Activated CD4-positive, CD25-positive, alpha-beta regulatory T cell (primary cell): ENCODE results near the gene FXYD6.
"Not testable (repeated sequence)": the region's sequence is repeated elsewhere in the genome, so short reads cannot be mapped to it uniquely, and the experiment has no call there.

Experiments used
- DNase-seq, 4 experiments: peaks; one replicate each; lab custom pipeline; 2025; lab: John Stamatoyannopoulos, UW

The FXYD6 gene

DNA sequence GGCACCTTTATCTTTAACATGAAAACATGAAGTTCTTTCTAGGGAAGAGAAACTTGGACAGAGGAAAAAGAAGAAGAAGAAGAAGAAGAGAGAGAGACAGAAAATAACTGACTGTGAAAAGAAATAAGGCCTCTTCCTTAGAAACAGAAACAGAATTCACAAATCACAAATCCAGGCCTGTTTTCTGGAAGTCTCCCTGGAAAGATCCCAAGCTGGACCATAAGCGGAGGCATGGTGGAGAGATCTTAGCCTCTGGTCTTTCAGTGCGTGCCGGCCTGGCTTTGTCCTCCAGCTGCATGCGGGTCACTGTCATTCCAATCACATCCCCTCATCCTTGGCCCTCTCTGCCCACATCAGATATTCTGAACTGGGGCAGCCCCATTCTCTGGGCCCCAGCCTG lies 6.9 kb downstream of the FXYD6 start:
- no peak for DNase-seq

GRCh38 chr11:117868815-117869561 lies 7.5 kb downstream of the FXYD6 start:
- DNase-seq, result no peak

- DNase-seq, result no peak
These were observed 8.4 kb downstream of the FXYD6 start for GRCh38 chr11:117868088-117868487.

- no peak for DNase-seq
These were observed 9.9 kb downstream of the FXYD6 start for GRCh38 chr11:117866526-117866925.

DNA sequence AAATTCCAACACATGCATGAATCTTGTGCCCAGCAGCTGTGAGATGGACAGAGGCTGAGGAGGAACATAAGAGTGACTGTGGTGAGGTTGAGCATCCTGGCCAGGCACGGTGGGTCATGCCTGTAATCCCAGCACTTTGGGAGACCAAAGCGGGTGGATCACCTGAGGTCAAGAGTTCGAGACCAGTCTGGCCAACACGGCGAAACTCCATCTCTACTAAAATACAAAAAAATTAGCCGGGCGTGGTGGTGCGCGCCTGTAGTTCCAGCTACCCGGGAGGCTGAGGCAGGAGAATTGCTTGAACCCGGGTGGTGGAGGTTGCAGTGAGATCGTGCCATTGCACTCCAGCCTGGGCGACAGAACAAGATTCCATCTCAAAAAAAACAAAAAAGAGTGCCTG lies 10.9 kb downstream of the FXYD6 start:
- DNase-seq, result not testable (repeated sequence)

GRCh38 chr11:117863383-117863782 lies 13.1 kb downstream of the FXYD6 start:
- no peak for DNase-seq

DNA sequence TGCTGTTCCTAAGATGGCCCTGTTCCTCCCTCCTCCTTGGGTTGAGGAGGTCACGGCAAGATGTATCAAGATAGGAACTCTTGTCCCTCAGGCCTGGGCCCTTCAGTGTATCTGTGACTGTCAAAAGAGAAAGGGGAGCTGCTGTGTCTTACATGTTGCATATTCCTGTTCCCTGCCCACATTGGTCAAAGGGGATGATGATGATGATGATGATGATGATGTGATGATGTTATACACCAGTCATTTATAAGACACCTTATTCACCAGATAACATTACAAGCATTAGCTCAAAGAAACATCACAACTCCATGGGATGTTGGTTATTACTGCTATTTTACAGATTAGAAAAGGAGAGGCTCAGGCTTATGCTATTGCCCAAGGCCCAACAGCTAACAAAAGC lies 13.7 kb downstream of the FXYD6 start:
- no peak for DNase-seq

DNA sequence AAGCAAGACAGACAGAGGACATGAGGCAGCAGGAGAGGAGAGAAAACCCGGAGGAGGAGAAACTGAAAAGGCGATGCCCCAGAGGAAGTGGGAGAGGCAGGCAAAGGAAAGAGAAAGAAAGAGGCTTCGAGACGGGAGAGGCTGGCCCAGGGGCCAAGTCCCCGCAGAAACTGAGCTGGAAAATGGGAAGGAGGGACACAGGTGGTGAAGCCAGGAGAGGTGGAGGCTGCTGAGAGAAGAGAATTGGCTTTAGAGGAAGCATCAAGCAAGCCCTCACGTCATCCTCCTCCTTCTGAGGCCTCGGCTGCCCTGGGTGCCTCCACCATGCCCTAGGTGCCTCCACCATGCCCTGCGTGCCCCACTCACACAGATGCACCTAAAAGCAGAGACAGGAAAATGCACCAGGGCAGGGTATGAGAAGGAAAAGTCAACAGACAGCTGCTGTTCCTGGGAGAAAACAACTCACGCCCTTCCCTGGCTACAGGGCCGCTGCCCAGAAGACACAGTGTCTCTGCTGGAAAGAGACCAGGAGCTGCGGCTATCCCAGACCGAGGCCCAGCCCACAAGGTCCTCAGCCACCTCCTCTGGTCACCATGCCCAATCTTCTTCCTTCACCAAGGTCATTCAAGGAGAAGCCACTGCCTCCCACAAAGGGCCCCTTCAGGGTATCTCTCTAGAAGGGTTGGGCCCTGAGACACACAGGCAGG lies 14.3 kb downstream of the FXYD6 start:
- no peak for DNase-seq

- DNase-seq, result no peak
These were observed 15.1 kb downstream of the FXYD6 start for GRCh38 chr11:117861151-117862018.

- no peak for DNase-seq
These were observed 16.3 kb downstream of the FXYD6 start for GRCh38 chr11:117860139-117860538.

DNA sequence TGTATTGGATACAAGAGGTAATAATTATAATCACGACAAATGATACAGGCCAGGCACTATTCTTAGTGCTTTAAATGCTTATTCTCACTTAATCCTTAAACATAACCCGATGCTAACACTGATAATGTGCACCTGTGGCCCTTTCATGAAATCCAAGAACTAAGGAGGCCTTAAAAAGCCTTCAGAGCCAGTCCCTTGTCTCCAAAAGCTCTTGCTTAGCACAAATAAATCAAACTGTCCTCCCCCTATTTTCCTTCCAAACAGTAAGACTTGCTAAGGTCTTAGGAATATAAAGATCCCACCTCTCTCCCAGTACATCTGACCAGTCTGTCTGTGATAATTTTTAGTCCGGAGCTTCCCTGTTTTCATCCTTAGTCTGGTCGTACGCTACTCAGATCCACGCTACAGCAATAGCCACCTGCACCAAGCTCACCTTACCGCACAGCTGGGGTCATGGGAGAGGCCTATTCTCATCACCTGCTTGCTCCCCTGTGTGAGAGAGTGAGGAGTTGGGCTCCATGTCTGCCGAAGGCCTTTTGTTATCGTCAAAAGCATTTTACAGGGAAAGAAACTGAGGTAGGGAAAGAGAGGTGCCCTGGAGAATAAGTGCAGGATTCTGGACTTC lies 16.9 kb downstream of the FXYD6 start:
- no peak for DNase-seq

- DNase-seq, result no peak
These were observed 17.4 kb downstream of the FXYD6 start for GRCh38 chr11:117859061-117859460.

GRCh38 chr11:117857734-117858414 lies 18.6 kb downstream of the FXYD6 start:
- no peak for DNase-seq

- no peak for DNase-seq
These were observed 20.4 kb downstream of the FXYD6 start for GRCh38 chr11:117855912-117856651.

DNA sequence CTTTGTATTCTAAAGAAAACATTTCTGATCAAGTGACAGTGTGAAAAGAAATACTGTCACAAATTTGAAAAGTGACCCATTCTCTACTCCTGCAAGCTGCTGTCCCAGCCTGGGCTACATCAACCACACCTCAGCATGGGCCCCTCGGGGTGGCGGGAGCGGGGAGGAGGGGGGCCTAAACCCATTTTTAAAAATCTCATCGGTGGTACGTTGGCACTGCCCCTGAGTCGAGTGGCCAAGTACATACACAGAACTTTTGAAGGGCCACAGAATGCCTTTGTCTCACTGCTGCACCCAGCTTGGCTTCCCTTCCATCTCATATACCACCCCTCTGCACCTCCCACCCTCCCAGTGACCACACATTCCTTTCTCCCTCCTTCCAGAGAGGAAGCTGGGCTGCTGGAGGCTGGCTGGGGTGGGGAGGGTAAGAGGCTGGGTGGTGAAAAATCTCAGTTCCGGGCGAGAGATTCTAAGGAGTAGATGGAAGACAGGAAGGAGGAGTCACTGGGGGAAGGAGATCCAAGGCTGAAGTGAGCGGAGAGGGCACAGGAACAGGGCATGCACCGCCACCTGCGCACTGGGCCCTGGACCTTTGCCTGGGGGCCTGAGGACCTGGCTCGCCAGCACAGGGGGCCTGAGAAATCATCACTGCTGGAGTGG lies 21.1 kb downstream of the FXYD6 start:
- no peak for DNase-seq

DNA sequence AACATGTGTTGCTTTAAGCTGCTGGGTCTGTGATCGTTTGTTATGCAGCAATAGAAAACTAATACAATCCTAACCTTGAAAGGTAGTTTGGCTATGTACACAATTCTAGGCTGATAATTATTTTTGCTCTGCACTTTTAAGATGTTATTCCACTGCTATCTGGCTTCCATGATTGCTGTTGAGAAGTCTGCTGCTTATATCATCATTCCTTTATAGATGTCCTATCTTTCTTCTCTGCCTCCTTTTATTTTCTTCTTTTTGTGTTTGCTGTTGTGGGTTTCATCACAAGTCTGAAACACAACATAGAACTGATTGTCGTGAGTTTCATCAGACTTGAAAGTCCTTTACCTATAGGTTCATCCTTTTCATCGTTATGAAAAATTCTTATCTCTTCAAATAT lies 24.1 kb downstream of the FXYD6 start:
- no peak for DNase-seq

- DNase-seq, result no peak
These were observed 24.6 kb downstream of the FXYD6 start for GRCh38 chr11:117851852-117852251.

DNA sequence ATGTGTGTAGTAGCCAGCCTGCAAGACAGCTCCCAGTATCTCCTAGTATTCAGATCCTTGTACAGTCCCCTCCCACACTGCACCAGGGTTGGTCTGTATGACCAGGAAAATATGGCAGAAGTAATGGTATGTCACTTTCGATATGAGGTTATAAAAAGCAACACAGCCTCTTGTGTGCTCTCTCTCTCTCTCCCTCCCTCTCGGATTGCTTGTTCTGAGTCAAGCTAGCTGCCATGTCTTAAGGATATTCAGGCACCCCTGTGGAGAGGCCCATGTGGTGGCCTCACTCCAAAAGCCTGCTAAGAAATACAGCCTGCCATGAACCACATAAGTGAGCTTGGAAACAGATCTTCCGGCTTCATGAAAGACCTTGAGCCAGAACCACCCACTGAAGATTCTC lies 25.4 kb downstream of the FXYD6 start:
- no peak for DNase-seq

DNA sequence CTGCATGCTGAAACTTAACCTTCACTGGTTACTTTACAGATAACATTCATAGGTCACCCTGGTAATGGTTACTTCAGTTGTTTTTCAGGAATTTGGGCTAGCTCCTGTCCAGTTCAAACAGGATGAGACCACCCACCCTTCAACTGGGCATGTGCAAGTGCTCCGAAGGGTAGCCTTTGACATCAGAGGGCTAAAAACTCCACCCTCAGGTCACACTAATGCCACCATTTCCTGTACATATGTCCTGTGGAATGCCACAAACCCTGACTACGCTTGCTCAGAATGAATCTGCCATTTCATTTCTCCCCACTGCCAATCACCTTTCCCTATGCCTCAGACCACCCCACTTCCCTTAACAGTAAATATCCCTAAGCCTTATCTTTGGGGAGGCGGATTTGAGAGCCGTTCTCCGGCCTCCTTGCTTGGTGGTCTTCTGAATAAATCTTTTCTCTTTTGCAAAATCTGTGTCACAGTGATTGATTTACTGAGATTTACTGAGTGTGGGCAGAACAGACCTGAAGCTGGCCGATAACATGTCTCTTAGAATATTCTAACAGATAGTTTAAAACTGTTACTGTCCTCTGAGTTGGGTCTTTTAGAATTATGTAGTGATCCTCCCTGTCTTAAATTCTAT lies 26.6 kb downstream of the FXYD6 start:
- DNase-seq, result no peak
